COLO668 (cell line): ENCODE data around the gene DDIT3.

Experiments
- DNase-seq: peaks from one replicate; lab custom pipeline; 2025; ENCODE audit not compliant: unreplicated experiment; lab: John Stamatoyannopoulos, UW

The DDIT3 gene

GRCh38 chr12:57470286-57470969 lies 49.9 kb downstream of the DDIT3 start:
- DNase-seq = no peak

GRCh38 chr12:57469296-57470164 lies 50.8 kb downstream of the DDIT3 start:
- no peak for DNase-seq

GRCh38 chr12:57467915-57468314 lies 52.4 kb downstream of the DDIT3 start:
- DNase-seq = no peak

GRCh38 chr12:57467212-57467874 lies 53.0 kb downstream of the DDIT3 start:
- DNase-seq = no peak
